Epithelial cell of alveolus of lung (primary cell): ENCODE measurements around the gene MRPS6. TPM values are rescaled to one million over a fixed set of nuclear protein-coding genes. Genes with fewer than 3 reads are reported as not detected.

ENCODE experiments used
- total RNA-seq: library from RNA; depleted of rRNA; stranded (reverse); fragments of >200 nt; gene quantifications from 2 replicates; pipeline ENCODE4 v1.2.1, GENCODE V29; 2015

MRPS6 gene
- total RNA-seq = 5.2 and 18.2 TPM in 2 replicates

GRCh38 chr21:34073032-34073748 is at the start of gene MRPS6, which contains the start of gene SLC5A3:
Gene MRPS6 (plus strand): TSS chr21:34073578. CDS start chr21:34073701, 123 bp downstream.
Gene SLC5A3 (plus strand): TSS chr21:34073578. CDS start chr21:34095199, 21,621 bp downstream.

Other genes with a start within 250 kb of the MRPS6 start
- 216 and 218 TPM in 2 replicates for gene ATP5PO, start 157.8 kb upstream of the MRPS6 start, total RNA-seq
- 2.7 and 5.7 TPM in 2 replicates for gene SLC5A3, start within 50 bp of the MRPS6 start, total RNA-seq